NCI-H1694 treated with DMSO at 0.1 percent for 48 hours (cell line): ENCODE results near the gene IRF6.
"Not testable (repeated sequence)": the region's sequence is repeated elsewhere in the genome, so short reads cannot be mapped to it uniquely, and the experiment has no call there.

ENCODE experiments used
- DNase-seq: peaks from one replicate; lab custom pipeline; 2025; lab: John Stamatoyannopoulos, UW

IRF6 gene

DNA sequence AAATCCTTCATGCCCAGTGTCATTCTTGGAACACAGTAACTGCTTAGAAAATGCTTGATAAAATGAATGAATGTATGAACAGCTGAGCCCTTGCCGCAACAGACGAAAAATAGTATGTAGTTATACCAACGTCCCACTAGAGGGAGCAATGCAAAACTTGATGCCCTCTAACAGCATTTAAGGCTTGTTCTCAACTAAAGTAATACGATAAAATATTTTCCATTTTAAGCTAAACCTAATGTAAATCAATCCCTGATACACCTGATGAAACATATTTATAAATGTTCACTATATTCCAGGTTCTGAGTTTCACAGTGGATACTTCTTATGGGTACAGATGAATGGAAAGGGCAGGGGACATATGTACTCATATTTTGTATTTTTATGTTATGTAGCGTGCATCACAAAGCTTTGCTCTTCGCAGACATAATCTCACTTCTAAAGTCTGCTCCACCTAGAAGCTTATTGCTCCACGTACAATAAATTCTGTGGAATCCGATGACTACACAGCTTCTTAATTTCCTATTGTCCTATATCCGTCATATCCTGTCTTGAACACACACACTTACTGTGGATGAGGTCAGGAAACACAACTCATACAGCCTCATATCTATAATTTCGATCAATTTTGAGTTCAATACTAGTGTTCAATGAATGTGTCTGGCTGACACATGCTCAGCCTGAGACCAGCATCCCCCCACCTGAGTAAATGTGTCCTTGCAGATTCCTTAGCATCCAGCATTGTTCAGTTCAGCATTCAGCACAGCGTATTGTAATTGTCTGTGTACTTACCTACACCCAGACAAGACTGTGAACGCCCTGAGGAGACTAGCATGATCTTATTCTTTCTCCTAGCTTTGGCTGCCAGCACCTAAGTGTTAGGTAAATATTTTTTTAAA is 17.4 kb upstream of the IRF6 start:
- peak; percentile 84 for DNase-seq

- DNase-seq = no peak
Observed at GRCh38 chr1:209822706-209823105, 16.8 kb upstream of the IRF6 start.

- DNase-seq = no peak
Observed at GRCh38 chr1:209820986-209821385, 15.0 kb upstream of the IRF6 start.

GRCh38 chr1:209819058-209819457 is 13.1 kb upstream of the IRF6 start:
- DNase-seq = no peak

DNA sequence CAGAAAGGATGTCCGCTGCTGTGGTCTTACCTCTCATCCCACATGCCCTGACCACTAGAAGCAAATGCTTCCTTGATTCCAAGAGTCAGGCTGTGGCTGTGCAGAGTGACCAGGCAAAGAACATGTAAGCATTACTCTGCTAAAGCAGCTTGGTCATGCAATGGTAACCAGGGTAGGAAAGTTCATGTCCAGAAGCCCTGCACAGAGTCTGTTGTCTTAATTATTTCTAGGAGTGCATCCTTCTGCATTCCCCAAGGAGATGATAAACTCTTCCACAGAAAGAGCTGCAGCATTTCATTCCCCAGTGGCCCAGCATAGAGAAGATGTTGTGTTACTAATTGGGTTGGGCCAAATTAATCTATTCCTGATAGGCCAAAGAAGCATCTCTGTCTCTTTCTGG is 11.7 kb upstream of the IRF6 start:
- DNase-seq = no peak

DNA sequence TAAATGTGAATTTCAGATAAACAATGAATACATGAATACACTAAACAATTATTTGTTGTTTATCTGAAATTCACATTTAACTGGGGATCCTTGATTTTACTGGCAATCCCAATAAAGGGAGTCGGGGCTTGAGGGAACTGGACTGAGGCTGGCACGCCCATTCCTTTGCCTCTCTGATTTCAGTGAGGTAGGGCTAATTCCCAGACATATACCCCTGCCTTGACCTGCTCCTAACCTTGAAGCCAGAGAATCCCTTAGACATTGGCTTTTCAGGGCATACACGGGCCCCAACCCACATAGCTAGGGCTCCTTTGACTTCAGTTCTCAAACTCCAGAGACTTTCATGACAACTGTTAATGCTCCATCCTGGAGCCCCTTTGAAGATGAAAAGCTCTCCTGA is 11.0 kb upstream of the IRF6 start:
- DNase-seq = no peak

DNA sequence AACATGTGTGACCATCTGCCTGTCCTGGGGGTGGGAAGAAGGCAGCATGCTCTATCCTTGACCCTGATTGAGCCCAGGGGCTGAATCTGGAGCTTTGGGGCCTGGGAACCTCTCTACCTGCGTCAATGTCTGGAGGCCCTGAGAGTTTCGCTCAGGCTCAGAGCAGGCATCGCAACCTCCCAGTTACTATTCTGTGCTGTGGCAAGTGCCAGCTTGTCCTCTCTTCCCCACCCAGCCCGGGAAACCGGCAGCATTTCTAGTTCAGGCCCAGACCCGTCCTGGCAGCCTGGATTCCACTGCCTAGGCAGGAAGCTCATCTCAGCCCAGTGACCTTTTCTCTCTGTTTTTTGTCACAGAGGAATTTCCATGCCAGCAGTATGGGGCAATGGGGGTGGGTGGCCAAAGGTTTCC is 10.0 kb upstream of the IRF6 start:
- peak; percentile 92 for DNase-seq

DNA sequence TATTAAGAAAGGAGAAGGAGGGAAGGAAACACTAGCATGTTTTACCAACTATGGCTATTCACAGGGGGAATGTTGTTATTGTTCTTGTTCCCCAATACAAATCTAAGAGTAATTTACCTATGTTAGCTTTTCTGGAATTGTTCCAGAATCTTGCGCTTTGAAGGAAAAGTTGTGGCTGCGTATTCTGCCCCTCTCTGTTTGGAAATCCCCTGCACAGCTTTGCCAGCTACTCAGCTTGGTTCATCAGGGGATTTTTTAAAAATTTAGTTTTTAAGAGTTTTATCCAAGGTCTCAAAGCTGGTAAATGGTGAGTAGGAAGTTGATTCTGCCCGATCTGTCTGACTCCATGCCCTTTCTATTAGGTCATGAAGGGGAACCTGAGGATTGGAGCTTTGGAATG is 9.5 kb upstream of the IRF6 start:
- no peak for DNase-seq

DNA sequence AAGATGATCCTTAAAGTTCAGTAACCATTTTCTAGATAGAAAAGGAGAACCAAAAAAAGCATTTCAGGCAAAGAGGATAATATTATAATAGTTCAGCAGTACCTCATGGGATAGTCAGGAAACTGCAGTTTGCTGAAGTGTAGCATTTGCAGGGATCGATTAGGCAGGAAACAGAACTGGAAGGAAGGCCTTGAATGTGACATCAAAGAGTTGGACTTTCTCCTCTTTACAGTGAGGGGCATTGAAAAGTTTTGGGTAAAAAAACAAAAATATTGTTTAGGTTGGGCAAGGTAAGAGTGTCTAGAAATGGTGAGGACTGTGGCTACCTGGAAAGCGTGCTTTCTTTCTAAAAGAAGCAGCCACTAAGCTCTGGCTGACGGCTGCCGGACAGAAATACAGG is 8.0 kb upstream of the IRF6 start:
- no peak for DNase-seq

- no peak for DNase-seq
Observed at GRCh38 chr1:209810783-209811182, 4.8 kb upstream of the IRF6 start.

- DNase-seq = no peak
Observed at GRCh38 chr1:209809611-209810010, 3.7 kb upstream of the IRF6 start.

DNA sequence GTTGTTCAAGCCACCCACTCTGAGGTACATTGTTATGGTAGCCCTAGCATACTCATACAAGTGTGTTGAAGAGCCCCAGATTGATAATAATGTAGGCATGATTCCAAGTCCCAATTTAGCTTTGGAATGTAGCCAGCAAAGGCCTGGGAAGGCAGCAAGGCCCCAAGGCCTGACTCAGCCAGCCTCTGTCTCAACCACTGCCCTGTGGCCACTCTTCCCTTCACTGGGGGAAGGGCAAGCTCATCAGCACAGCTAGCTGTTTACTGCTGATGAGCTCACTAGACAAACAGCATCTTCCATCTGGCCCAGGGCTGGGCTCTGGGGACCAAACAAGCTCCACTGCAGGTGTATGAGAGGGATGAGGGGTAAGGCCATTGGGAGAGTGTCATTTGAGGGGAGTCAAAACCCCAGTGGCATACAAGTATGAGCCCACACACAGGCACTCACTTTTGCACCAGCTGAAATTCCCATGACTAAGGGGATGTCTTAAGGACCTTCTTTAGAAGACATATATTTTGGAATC is 2.2 kb upstream of the IRF6 start:
- DNase-seq = peak; percentile 79

GRCh38 chr1:209807509-209807908 is 1.6 kb upstream of the IRF6 start:
- DNase-seq = no peak

GRCh38 chr1:209805341-209805781 is 581 bp downstream of the IRF6 start:
- DNase-seq = no peak

DNA sequence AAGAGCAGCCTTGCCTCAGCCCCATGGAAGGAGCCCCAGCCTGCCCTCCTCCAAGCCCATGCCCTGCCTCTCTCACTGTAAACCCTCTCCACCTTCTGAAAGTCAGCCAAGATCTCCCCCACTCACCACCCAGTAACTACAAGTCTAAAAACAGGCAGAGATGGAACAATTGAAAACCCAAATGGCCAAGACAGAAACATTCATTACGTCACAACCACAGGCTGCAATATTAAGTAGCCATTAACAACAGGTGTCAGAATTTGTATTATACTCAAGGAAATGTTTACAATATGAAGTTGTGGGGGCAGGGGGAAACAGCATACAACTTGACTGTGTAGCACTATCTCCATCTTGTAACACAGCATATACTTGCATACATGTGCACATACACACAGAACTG is 2.4 kb downstream of the IRF6 start:
- no peak for DNase-seq

GRCh38 chr1:209802780-209803152 is 3.2 kb downstream of the IRF6 start:
- no peak for DNase-seq

GRCh38 chr1:209802117-209802779 is 3.7 kb downstream of the IRF6 start:
- no peak for DNase-seq

- DNase-seq = no peak
Observed at GRCh38 chr1:209800984-209801834, 4.7 kb downstream of the IRF6 start.

DNA sequence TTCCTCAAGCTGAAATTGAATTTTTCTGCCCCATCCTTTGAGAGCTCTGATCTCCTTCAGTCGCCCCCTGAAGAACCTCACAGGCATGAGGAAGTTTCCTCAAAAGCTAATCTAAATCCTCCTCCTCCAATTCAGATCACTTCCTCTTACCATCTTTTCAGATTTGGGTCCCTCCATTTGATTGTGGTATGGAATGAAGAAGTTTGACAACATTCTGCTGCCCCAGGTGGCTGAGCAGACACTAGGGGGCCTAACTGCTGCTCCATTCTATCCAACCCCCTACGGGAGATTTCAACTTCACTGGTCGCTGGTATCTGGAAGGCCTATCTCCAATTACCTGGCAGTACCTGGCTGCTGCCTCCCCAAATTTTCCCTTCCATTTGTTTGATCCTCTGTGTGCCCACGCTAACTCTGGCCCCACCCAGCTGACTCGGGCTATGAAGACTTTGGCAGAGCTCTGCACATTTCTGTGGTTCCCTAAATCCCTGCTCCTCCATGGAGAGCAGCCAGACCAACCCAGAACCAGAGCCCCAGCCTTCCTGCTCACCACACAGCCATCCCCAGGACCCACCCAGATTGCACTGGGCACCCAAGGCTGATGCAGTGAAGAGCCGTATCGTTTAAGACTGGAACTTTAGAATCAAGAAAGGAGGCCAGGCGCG is 7.8 kb downstream of the IRF6 start:
- no peak for DNase-seq

- not testable (repeated sequence) for DNase-seq
Observed at GRCh38 chr1:209793711-209794110, 12.2 kb downstream of the IRF6 start.

DNA sequence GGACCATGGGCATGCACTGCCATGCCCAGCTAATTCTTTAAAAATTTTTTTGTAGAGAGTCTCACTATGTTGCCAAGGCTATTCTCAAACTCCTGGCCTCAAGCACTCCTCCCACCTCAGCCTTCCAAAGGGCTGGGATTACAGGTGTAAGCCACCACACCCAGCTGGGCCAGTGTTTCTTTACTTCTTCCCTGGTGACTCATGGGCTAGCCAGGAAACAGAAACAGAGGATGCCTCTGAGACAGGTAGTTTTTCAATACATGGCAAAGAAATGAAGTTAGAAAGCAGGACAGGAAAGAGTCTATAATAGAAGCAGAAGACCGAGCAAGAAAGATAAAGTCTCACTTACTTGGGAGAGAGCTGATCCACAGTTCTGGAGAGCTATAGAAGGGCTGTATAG is 14.0 kb downstream of the IRF6 start:
- no peak for DNase-seq
